Stimulated activated CD8-positive, alpha-beta memory T cell treated with anti-CD3 and anti-CD28 coated beads, Interleukin-12 subunit alpha, Interleukin-12 subunit beta, amount 100 ng/mL, for 4 hours (primary cell): ENCODE measurements around the gene KCNH6.

Experiments
- DNase-seq: peaks from one replicate; pipeline ENCODE4 v3.0.0-alpha.2; 2020; ENCODE audit warnings: low read depth

KCNH6 gene

DNA sequence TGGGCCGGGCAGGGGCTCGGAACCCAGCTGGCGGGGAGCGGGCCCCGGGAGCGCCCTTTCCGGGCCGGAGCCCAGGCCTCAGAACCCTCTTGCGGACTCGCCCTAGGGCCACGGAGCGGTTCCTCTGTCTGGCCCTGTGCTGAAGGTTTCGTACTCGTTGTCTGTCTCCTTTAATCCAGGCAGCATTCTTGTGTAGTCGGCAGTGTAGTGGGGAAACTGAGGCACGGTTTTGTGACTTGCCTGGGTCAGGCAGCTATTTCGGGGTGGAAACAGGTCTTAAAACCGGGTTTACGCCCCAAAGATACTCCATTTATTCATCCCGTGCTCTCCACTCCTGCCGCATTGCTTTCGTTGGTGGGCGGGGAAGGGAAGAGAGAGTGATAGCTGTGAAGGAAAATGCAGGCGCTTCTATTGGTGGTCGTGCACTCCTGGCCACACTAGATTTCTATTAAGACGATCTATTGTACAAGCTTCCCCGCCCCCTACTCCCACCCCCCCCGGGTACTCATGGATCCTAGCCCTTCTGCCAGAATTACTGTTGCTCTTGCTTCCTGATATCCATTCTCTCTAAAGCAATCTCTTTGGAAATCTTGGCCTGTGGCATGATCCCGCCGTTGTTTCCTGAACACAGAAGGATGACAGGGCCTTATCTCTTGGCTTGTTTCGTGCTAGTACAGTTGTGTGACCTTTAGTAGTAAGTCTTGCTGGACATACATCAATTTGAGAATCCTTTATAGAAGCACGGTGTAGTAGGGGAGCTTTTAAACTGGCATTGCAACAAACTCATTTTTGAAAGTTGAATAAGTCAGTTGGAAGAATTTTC is 27.9 kb downstream of the KCNH6 start:
- DNase-seq = no peak

DNA sequence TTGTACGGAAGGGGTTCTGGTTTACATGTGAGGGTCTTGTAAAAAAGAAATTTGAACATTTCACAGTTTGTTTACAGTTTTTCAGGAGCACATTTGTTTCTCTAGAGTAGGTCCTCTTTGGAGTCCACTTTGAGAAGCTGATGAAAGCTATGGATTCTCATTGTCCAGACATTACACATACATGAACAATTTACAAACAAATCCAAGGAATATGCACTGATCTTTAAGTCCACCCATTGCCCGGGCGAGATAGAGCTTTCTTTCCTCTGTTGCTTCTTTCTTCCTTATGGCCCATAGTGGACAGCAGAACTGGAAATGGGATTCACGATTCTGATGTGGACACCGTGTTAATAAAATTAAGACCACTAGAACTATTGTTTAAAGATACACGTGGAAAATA is 29.1 kb downstream of the KCNH6 start:
- DNase-seq = no peak

DNA sequence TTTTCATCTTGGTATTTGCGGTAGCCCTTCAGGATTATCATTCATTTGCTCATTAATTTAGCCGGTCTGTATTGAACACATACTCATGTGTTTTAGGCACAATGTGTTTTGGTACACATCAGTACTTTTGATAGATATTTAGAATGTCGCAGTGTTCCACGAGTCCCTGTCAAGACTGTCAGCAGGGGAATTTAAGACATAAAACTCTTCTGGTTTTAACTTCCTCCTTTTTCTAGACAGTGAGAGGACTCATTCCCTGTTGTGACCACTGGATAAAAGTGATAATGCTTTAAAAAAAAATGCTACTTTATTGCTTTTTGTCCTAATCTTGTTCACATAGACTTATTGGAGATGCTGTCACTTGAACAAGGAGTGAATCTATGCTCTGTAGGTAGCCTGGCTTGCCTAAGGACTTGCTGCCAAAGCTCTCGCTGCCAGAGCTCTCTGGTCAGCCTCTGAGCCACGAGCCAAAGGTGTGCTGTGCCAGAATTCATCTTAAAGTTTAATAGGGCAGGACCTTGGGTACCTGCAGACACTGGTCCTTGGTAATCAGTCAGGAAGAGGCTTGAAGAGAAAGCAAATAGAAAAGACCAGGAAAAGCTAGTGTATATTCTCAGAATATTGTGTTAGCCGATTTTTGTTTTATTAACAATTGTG is 32.5 kb downstream of the KCNH6 start:
- no peak for DNase-seq

DNA sequence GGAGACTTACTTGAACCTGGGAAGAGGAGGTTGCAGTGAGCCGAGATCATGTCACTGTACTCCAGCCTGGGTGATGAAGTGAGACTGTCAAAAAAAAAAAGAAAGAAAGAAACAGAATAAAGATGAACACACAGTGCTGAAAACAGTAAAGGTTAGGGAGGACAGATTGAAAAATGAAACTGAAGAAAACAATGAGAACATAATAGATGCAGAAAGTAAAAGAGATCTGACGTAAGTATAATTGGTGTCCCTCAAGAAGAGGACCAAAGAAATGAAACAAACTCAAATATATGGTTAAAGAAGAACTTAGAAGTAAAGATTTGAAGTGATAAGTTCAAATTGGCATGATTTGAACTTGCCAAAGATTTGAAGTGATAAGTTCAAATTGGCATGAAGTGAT is 34.3 kb downstream of the KCNH6 start:
- DNase-seq = no peak

DNA sequence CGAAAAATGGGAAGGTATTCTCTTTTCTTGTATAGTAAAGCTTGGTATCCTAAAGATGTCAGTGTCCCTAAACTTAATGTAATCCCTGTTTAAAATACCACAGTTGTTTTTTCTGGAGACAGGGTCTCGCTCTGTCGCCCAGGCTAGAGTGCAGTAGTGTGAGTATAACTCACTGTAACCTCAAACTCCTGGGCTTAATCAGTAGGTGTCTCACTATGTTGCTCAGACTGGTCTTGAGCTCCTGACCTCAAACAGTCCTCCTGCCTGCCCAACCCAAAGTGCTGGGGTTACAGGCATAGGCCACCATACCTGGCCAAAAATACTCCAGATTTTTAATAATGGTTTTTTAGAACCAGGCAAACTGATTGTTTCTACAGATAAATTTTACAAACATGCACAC is 35.3 kb downstream of the KCNH6 start:
- no peak for DNase-seq

DNA sequence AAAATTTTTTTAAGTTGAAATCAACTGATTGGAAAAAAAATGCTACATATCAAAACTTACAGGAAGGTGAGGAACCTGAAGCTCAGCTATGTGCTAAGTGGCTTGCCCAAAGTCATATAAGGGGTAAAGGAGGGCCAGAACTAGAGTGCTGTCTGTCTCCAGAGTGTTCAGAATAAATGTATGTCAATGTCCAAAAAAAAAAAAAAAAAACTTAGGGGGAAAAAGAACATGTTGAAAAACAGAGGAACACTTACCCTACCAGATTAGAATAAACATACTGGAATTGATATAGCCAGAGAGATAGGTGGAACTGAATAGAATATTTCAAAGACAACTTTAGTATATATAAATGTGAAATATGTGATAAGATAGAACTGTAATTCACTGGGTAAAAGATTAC is 38.7 kb downstream of the KCNH6 start:
- no peak for DNase-seq

DNA sequence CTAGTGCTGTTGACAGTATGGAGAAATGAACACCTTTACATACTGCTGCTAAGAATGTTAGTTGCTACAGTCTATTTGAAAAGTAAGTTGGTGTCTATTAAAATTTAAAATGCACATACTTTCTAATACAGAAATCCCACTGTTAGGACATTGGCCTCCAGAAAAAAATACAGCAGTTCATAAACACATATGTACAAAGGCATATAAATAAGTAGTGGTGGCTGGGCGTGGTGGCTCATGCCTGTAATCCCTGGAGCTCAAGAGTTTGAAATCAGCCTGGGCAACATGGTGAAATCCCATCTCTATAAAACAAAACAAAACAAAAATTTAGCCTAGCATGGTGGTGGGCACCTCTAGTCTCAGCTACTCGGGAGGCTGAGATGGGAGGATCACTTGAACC is 40.2 kb downstream of the KCNH6 start:
- no peak for DNase-seq

DNA sequence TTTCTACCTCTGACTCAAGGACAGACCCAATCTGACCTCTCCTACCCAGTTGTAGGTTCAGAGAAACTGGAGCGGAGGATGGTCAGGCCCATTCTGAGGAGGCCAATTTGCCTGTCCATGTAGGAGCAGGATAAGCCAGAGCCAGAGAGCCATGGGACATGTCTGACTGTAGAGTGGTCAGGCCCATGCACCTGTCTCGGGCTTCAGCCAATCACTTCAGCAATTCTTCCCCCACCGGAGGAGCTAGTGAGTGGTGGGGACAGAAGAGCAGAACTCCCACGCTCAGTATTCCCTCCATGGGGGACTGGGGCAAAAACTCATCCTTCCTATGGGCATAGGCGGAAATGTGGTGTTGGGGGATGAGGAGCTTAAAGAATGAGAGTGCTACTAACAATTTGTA is 41.4 kb downstream of the KCNH6 start:
- DNase-seq = no peak

DNA sequence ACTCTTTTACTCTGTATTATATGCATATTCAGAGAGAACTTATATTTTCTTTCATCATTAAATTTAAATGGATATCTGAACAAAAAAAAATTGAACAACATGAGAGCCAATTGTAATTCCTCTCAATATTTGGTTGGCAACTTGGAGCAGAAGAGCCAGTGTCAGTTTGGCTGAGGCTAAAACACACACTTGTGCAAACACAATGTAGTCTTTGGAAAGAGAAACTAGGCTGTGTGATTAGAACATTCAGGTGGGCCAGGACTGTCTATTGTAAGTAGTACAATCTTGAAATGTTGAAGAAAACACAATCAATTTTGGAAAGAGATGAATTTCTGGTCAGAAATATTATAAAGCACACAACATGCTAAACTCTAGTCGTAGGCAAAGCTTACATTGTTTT is 44.1 kb downstream of the KCNH6 start:
- no peak for DNase-seq

DNA sequence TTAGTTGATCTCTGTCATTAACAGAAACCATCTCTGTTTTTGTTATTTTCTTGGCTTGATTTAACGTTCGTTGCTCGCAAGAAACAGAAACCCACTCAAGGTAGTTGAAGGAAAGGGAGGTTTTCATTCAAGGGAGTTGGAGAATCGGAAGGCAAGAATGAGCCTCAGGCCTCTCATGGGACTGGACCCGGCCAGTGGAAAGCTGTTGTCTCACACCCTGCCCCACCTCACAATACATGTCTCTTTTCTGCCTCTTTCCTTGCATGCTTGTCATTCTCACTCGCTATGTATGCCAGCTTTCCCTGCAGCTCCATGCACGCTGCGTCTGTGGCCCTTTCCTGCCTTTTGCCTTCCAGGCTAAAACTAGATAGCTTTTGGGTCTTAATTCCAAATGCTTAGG is 45.4 kb downstream of the KCNH6 start:
- DNase-seq = no peak

DNA sequence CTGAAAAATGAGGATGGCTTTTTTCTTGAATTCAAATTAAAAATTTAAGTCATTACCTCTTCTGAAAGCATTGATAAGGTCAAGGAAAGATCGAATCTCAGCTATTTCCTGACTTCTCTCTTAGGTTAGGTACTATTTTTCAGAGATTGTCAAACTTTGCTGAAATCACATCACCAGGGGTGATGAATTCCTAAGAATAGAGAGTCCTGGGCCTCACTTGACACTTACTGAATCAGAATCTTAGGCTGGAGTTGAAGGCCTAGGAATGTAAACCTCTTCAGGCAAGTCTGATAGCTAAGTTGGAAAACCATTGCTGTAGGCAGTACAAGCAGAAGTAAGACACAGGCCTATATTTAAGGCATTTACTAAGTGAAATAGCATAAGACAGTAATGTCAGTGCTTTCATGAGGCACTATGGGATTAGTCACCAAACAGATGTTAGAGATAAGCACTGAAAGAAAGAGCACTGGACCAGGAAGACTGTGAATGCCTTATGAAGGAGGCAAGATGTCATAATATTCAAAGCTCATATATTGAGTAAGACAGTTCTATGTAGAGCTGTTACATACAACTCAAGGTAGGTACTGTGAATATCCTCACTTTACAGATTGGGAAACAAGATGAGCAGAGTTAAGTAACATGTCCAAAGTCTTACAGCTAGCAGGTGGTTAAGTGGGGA is 48.6 kb downstream of the KCNH6 start:
- DNase-seq = no peak

DNA sequence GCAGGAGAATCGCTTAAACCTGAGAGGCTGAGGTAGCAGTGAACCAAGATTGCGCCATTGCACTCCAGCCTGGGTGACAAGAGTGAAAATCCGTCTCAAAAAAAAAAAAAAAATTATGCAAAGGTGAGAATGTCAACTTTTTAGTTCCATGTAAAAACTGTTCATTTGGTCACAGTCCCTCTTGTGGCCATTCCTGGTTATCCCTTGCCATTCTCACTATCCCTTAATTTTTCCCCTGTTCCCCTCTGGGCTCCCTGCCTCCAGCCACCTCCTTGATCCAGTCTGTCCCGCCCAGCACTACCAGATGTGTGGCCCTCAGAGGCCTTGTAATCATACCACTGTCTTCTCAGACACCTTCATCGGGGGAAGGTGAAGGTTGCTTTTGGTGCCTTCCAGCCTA is 50.5 kb downstream of the KCNH6 start:
- DNase-seq = no peak

DNA sequence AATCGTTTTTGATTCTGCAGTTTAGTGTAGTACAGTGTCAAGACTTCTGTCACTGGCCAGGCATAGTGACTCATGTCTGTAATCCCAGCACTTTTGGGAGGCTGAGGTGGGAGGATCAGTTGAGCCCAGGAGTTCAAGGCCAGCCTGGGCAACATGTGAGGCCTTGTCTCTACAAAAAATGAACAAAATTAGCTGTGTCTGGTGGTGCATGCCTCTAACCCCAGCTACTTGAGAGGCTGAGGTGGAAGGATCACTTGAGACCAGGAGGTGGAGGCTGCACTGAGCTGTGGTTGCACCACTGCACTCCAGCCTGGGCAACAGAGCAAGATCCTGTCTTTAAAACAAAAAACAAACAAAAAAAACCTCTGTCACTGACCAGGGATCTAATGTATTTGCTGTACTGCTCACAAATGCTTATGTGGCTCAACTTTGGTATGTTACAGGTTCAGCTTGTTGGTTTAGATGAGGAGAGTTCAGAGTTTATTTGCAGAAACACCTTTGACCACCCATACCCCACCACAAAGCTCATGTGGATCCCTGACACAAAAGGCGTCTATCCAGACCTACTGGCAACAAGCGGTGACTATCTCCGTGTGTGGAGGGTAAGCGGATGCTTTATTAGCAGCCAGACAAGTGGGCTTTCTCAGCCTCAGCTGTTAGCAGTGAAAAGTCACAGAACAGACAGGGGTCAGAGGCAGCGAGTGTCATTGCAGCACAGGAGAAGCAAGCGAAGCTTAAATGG is 55.0 kb downstream of the KCNH6 start:
- DNase-seq = no peak

DNA sequence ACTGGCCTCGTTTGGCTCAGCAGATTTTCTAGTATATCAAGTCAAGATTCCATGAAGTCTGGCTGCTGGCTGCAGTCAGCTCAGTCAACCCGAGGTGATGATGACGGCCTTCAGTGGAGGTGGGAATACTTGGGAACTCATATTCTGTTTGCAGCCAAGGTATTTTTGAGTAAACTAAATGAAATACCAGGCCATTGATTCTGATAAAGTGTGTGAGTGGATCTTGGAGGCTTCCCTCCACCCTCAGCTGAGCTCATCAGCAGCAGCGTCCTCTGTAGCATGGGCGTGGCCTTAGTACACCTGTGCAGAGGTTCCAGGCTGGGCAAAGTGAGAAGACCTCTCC is 55.6 kb downstream of the KCNH6 start:
- no peak for DNase-seq

DNA sequence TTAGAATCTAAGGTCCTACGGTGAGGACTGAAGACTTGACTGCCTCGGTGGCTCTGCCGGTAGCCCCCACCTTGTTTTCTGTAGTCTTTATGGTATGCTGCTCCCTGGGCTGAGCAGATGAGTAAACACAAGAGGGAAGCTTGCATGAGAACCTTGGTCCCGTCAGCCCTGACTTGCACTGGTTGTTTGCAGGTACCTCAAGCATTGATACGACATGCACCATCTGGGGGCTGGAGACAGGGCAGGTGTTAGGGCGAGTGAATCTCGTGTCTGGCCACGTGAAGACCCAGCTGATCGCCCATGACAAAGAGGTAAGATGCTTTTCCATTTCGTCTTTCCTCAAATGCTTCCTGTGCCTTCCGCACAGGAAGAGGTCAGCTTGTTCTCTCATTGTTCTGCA is 56.5 kb downstream of the KCNH6 start:
- no peak for DNase-seq

DNA sequence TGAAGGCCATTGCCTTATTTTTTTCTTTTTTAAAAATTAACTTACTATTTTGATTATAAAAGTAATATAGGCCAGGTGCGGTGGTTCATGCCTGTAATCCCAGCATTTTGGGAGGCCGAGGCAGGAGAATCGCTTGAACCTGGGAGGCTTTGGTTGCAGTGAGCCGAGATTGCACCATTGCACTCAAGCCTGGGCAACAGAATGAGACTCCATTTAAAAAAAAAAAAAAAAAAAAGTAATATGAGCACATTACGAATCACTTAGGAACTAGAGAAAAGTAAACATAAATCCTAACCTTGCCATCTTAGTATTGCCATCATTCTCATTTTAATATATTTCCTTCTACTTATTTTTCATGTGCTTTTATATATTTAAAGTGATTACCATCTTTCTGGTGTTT is 64.6 kb downstream of the KCNH6 start:
- no peak for DNase-seq

DNA sequence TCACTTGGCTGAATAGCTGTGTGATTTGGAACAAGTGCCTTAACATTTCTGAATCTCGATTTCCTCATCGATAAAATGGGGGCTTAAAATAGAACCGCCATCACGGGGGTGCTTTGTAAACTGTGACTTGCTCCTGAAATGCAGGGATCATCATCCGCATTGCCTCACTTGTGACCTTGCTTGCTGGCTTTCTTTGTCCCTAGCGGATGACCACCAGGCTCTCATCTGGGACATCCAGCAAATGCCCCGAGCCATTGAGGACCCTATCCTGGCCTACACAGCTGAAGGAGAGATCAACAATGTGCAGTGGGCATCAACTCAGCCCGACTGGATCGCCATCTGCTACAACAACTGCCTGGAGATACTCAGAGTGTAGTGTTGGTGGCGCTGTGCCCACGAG is 65.6 kb downstream of the KCNH6 start:
- no peak for DNase-seq

DNA sequence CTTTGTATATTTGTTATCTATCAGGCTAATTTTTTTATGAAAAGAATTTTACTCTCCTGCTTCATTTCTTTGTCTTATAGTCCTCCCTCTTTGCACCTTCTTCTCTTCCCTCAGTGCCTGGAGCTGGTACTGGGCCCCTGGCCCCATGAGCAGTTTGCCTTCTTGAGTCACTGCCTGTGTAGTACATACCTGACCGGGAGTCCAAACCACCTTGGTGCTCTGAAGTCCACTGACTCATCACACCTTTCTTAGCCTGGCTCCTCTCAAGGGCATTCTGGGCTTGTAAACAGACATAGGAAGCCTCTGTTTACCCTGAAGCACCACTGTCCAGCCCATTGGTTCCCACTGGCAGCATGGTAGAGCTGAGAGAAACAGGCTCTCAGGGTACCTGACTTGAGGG is 66.5 kb downstream of the KCNH6 start:
- no peak for DNase-seq

DNA sequence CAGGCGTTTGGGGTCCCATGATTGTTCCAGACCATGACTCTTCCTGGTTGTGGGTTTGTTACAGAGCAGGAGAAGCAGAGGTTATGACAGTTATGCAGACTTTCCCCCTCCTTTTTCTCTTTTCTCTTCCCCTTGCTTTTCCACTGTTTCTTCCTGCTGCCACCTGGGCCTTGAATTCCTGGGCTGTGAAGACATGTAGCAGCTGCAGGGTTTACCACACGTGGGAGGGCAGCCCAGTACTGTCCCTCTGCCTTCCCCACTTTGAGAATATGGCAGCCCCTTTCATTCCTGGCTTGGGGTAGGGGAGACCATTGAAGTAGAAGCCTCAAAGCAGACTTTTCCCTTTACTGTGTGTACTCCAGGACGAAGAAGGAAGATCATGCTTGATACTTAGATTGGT is 69.6 kb downstream of the KCNH6 start:
- DNase-seq = no peak

DNA sequence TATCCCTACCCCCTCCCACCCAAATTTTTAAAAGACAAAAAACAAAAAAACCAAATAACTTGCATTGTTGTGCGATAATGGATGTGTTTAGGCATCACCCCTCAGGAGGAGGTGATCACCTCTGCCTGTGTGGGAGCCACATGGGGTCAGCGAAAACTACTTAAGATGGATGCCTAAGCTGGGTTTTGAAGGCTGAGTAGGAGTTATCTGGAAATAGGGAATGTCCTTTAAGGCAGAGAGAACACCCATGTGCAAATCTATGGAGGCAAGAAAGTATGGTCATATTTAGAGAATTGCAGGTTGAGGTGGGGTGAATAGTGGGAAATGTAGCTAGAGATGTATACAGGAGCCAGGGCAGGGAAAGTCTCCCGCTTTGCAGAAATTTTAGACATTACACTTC is 72.0 kb downstream of the KCNH6 start:
- DNase-seq = no peak
